ENCODE results near the gene ITPRIP.

The ITPRIP gene

GRCh38 chr10:104291439-104291951 lies 46.8 kb downstream of the ITPRIP start:
- DNase-seq (ENCODE audit: low read depth, low spot score): no peak
- TF ChIP-seq CTCF (IDR thresholded peaks at IDR 0.05; ENCODE audit: insufficient read depth, low read length, missing control alignments): peak; percentile 100
- H3K4me3 ChIP-seq (ENCODE audit: low read depth, low read length): no peak overlapping the region
- ChIA-PET POLR2A (interaction anchor here (0.7 kb wide), 2 partner anchors 47 to 59 kb away, joined by 3 read pairs; partner anchors contain the start of gene ITPRIP), CTCF (interaction anchor here (0.7 to 15.9 kb wide), 41 partner anchors 8 to 406 kb away, joined by 3 to 659 read pairs (median 6); partner anchors contain the start of genes CFAP58, GSTO1, ITPRIP and SFR1)

GRCh38 chr10:104288355-104288754 lies 49.9 kb downstream of the ITPRIP start:
- no peak for DNase-seq (ENCODE audit: low read depth, low spot score)
- no peak overlapping the region for H3K4me3 ChIP-seq (ENCODE audit: low read depth, low read length)
- ChIA-PET POLR2A (no interaction called here), CTCF (interaction anchor here (15.5 to 15.9 kb wide), 2 partner anchors 10 to 62 kb away, joined by 557 to 659 read pairs; partner anchors contain the start of gene CFAP58)
- no peak for TF ChIP-seq CTCF (IDR thresholded peaks at IDR 0.05; ENCODE audit: insufficient read depth, low read length, missing control alignments)

GRCh38 chr10:104286939-104287338 lies 51.3 kb downstream of the ITPRIP start:
- no peak for DNase-seq (ENCODE audit: low read depth, low spot score)
- no peak for TF ChIP-seq CTCF (IDR thresholded peaks at IDR 0.05; ENCODE audit: insufficient read depth, low read length, missing control alignments)
- ChIA-PET POLR2A (no interaction called here), CTCF (interaction anchor here (2.5 to 15.9 kb wide), 4 partner anchors 8 to 63 kb away, joined by 17 to 659 read pairs (median 288); partner anchors contain the start of gene CFAP58)
- no peak overlapping the region for H3K4me3 ChIP-seq (ENCODE audit: low read depth, low read length)

GRCh38 chr10:104284846-104285245 lies 53.4 kb downstream of the ITPRIP start:
- ChIA-PET CTCF (interaction anchor here (2.5 to 15.9 kb wide), 4 partner anchors 6 to 65 kb away, joined by 17 to 659 read pairs (median 288); partner anchors contain the start of gene CFAP58), POLR2A (no interaction called here)
- no peak for TF ChIP-seq CTCF (IDR thresholded peaks at IDR 0.05; ENCODE audit: insufficient read depth, low read length, missing control alignments)

GRCh38 chr10:104281694-104282093 lies 56.6 kb downstream of the ITPRIP start:
- TF ChIP-seq CTCF (IDR thresholded peaks at IDR 0.05; ENCODE audit: insufficient read depth, low read length, missing control alignments): no peak
- ChIA-PET CTCF (interaction anchor here (12.3 to 15.9 kb wide), 4 partner anchors 3 to 69 kb away, joined by 290 to 659 read pairs (median 557); partner anchors contain the start of gene CFAP58), POLR2A (no interaction called here)

More at GRCh38 chr10:104284846-104285245, 53.4 kb downstream of the ITPRIP start:
- no peak overlapping the region for H3K4me3 ChIP-seq (ENCODE audit: low read depth, low read length)
- DNase-seq (ENCODE audit: low read depth, low spot score): no peak

GRCh38 chr10:104279550-104280259 lies 58.6 kb downstream of the ITPRIP start:
- ChIA-PET CTCF (interaction anchor here (0.6 to 12.9 kb wide), 5 partner anchors 10 to 71 kb away, joined by 3 to 557 read pairs (median 7); partner anchors contain the start of genes CFAP58 and ITPRIP), POLR2A (no interaction called here)
- H3K4me3 ChIP-seq (ENCODE audit: low read depth, low read length): no peak overlapping the region
- no peak for TF ChIP-seq CTCF (IDR thresholded peaks at IDR 0.05; ENCODE audit: insufficient read depth, low read length, missing control alignments)
- DNase-seq (ENCODE audit: low read depth, low spot score): no peak

More at GRCh38 chr10:104281694-104282093, 56.6 kb downstream of the ITPRIP start:
- H3K4me3 ChIP-seq (ENCODE audit: low read depth, low read length): no peak overlapping the region
- DNase-seq (ENCODE audit: low read depth, low spot score): no peak
